HepG2 (cell line): Measurements from ENCODE around the gene HSPB2.

Source experiments
- BRCA1 ChIP-seq: sonication (generic); formaldehyde crosslinking; IDR thresholded peaks from 2 replicates; pipeline ENCODE4 v1.4.0; 2020; ENCODE audit warnings: missing genetic modification reagents
- FOXK1 ChIP-seq: sonication (generic); formaldehyde crosslinking; IDR thresholded peaks from 2 replicates; pipeline ENCODE4 v1.4.0; 2020; ENCODE audit warnings: low read depth, missing genetic modification reagents, borderline replicate concordance
- MXI1 ChIP-seq: IDR thresholded peaks from 3 replicates; pipeline ENCODE4 v1.6.1; 2012; ENCODE audit warnings: low read depth, low read length, inconsistent platforms, borderline replicate concordance
- SIN3A ChIP-seq: IDR thresholded peaks from 2 replicates; pipeline ENCODE4 v1.6.1; 2011; ENCODE audit warnings: low read depth, mild to moderate bottlenecking, control low read depth, low read length, borderline replicate concordance
- YY1 ChIP-seq: IDR thresholded peaks from 2 replicates; pipeline ENCODE4 v1.6.1; 2011; ENCODE audit warnings: low read length, low read depth, moderate library complexity, mild to moderate bottlenecking; ENCODE audit not compliant: insufficient read depth, insufficient replicate concordance
- ZNF143 ChIP-seq: sonication (generic); formaldehyde crosslinking; IDR thresholded peaks from 2 replicates; pipeline ENCODE4 v1.4.0; 2020; ENCODE audit warnings: missing genetic modification reagents
- ZNF337 ChIP-seq: sonication (generic); formaldehyde crosslinking; IDR thresholded peaks from 2 replicates; pipeline ENCODE4 v1.5.1; 2020; ENCODE audit warnings: missing genetic modification reagents, low read depth, mild to moderate bottlenecking, borderline replicate concordance
- ZNF343 ChIP-seq: sonication (generic); formaldehyde crosslinking; IDR thresholded peaks from 2 replicates; pipeline ENCODE4 v1.4.0; 2020; ENCODE audit warnings: mild to moderate bottlenecking, missing genetic modification reagents
- ZNF841 ChIP-seq: sonication (generic); formaldehyde crosslinking; IDR thresholded peaks from 2 replicates; pipeline ENCODE4 v1.8.1; 2023; ENCODE audit warnings: missing genetic modification reagents, borderline replicate concordance
- TF ChIP-seq, protein P1 (sequence below): sonication (generic); formaldehyde crosslinking; IDR thresholded peaks from 2 replicates; pipeline ENCODE4 v1.4.0; 2020; ENCODE audit warnings: missing genetic modification reagents, borderline replicate concordance
- TF ChIP-seq, protein P2 (sequence below): sonication (generic); formaldehyde crosslinking; conservative IDR thresholded peaks from 2 replicates; pipeline ENCODE4 v1.4.0; 2020; ENCODE audit warnings: missing genetic modification reagents
- TF ChIP-seq, protein P3 (sequence below): IDR thresholded peaks from 2 replicates; pipeline ENCODE4 v1.6.1; 2016; ENCODE audit warnings: low read depth, control low read depth
- TF ChIP-seq, protein P4 (sequence below): sonication (generic); formaldehyde crosslinking; IDR thresholded peaks from 2 replicates; pipeline ENCODE4 v1.4.0; 2020; ENCODE audit warnings: mild to moderate bottlenecking, missing genetic modification reagents, borderline replicate concordance
- TF ChIP-seq, protein P5 (sequence below): sonication (generic); formaldehyde crosslinking; IDR thresholded peaks from 2 replicates; pipeline ENCODE4 v1.5.0; 2020; ENCODE audit warnings: mild to moderate bottlenecking, missing genetic modification reagents, moderate library complexity

DNA sequence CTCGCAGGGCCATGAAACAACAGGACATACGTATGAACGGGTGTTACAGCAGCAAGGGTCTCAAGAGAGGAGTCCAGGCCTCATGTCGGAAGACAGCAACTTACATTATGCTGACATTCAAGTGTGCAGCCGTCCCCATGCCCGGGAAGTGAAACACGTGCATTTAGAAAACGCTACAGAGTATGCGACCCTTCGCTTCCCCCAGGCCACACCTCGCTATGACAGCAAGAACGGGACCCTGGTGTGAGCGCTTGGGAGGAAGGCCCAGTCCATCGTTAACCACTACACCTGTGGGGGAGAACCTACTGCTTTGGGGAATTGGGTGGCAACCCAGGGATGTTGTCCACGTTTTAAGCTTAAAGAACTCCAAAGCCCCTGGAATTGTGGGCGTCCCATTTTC is 13.4 kb downstream of the HSPB2 start:
- TF ChIP-seq BRCA1 (CRISPR knock-in tag) (no peak), ZNF841 (no peak), ZNF337 (no peak), SIN3A (no peak), ZNF143 (CRISPR knock-in tag) (no peak), FOXK1 (no peak), MXI1 (no peak), YY1 (no peak), ZNF343 (CRISPR knock-in tag) (no peak)
- TF ChIP-seq, protein P1, sequence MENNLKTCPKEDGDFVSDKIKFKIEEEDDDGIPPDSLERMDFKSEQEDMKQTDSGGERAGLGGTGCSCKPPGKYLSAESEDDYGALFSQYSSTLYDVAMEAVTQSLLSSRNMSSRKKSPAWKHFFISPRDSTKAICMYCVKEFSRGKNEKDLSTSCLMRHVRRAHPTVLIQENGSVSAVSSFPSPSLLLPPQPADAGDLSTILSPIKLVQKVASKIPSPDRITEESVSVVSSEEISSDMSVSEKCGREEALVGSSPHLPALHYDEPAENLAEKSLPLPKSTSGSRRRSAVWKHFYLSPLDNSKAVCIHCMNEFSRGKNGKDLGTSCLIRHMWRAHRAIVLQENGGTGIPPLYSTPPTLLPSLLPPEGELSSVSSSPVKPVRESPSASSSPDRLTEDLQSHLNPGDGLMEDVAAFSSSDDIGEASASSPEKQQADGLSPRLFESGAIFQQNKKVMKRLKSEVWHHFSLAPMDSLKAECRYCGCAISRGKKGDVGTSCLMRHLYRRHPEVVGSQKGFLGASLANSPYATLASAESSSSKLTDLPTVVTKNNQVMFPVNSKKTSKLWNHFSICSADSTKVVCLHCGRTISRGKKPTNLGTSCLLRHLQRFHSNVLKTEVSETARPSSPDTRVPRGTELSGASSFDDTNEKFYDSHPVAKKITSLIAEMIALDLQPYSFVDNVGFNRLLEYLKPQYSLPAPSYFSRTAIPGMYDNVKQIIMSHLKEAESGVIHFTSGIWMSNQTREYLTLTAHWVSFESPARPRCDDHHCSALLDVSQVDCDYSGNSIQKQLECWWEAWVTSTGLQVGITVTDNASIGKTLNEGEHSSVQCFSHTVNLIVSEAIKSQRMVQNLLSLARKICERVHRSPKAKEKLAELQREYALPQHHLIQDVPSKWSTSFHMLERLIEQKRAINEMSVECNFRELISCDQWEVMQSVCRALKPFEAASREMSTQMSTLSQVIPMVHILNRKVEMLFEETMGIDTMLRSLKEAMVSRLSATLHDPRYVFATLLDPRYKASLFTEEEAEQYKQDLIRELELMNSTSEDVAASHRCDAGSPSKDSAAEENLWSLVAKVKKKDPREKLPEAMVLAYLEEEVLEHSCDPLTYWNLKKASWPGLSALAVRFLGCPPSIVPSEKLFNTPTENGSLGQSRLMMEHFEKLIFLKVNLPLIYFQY: no peak
- TF ChIP-seq, protein P2, sequence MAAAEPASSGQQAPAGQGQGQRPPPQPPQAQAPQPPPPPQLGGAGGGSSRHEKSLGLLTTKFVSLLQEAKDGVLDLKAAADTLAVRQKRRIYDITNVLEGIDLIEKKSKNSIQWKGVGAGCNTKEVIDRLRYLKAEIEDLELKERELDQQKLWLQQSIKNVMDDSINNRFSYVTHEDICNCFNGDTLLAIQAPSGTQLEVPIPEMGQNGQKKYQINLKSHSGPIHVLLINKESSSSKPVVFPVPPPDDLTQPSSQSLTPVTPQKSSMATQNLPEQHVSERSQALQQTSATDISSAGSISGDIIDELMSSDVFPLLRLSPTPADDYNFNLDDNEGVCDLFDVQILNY (CRISPR knock-in tag): no peak
- TF ChIP-seq, protein P3, sequence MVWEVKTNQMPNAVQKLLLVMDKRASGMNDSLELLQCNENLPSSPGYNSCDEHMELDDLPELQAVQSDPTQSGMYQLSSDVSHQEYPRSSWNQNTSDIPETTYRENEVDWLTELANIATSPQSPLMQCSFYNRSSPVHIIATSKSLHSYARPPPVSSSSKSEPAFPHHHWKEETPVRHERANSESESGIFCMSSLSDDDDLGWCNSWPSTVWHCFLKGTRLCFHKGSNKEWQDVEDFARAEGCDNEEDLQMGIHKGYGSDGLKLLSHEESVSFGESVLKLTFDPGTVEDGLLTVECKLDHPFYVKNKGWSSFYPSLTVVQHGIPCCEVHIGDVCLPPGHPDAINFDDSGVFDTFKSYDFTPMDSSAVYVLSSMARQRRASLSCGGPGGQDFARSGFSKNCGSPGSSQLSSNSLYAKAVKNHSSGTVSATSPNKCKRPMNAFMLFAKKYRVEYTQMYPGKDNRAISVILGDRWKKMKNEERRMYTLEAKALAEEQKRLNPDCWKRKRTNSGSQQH (CRISPR knock-in tag): no peak
- TF ChIP-seq, protein P4, sequence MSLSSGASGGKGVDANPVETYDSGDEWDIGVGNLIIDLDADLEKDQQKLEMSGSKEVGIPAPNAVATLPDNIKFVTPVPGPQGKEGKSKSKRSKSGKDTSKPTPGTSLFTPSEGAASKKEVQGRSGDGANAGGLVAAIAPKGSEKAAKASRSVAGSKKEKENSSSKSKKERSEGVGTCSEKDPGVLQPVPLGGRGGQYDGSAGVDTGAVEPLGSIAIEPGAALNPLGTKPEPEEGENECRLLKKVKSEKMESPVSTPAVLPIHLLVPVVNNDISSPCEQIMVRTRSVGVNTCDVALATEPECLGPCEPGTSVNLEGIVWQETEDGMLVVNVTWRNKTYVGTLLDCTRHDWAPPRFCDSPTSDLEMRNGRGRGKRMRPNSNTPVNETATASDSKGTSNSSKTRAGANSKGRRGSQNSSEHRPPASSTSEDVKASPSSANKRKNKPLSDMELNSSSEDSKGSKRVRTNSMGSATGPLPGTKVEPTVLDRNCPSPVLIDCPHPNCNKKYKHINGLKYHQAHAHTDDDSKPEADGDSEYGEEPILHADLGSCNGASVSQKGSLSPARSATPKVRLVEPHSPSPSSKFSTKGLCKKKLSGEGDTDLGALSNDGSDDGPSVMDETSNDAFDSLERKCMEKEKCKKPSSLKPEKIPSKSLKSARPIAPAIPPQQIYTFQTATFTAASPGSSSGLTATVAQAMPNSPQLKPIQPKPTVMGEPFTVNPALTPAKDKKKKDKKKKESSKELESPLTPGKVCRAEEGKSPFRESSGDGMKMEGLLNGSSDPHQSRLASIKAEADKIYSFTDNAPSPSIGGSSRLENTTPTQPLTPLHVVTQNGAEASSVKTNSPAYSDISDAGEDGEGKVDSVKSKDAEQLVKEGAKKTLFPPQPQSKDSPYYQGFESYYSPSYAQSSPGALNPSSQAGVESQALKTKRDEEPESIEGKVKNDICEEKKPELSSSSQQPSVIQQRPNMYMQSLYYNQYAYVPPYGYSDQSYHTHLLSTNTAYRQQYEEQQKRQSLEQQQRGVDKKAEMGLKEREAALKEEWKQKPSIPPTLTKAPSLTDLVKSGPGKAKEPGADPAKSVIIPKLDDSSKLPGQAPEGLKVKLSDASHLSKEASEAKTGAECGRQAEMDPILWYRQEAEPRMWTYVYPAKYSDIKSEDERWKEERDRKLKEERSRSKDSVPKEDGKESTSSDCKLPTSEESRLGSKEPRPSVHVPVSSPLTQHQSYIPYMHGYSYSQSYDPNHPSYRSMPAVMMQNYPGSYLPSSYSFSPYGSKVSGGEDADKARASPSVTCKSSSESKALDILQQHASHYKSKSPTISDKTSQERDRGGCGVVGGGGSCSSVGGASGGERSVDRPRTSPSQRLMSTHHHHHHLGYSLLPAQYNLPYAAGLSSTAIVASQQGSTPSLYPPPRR (CRISPR knock-in tag): no peak
- TF ChIP-seq, protein P5, sequence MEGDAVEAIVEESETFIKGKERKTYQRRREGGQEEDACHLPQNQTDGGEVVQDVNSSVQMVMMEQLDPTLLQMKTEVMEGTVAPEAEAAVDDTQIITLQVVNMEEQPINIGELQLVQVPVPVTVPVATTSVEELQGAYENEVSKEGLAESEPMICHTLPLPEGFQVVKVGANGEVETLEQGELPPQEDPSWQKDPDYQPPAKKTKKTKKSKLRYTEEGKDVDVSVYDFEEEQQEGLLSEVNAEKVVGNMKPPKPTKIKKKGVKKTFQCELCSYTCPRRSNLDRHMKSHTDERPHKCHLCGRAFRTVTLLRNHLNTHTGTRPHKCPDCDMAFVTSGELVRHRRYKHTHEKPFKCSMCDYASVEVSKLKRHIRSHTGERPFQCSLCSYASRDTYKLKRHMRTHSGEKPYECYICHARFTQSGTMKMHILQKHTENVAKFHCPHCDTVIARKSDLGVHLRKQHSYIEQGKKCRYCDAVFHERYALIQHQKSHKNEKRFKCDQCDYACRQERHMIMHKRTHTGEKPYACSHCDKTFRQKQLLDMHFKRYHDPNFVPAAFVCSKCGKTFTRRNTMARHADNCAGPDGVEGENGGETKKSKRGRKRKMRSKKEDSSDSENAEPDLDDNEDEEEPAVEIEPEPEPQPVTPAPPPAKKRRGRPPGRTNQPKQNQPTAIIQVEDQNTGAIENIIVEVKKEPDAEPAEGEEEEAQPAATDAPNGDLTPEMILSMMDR (CRISPR knock-in tag): no peak
